ENCODE measurements around the gene NTN1.
A peak's percentile ranks its signal among the peaks of the same experiment; 100 is the strongest.

Gene NTN1

DNA sequence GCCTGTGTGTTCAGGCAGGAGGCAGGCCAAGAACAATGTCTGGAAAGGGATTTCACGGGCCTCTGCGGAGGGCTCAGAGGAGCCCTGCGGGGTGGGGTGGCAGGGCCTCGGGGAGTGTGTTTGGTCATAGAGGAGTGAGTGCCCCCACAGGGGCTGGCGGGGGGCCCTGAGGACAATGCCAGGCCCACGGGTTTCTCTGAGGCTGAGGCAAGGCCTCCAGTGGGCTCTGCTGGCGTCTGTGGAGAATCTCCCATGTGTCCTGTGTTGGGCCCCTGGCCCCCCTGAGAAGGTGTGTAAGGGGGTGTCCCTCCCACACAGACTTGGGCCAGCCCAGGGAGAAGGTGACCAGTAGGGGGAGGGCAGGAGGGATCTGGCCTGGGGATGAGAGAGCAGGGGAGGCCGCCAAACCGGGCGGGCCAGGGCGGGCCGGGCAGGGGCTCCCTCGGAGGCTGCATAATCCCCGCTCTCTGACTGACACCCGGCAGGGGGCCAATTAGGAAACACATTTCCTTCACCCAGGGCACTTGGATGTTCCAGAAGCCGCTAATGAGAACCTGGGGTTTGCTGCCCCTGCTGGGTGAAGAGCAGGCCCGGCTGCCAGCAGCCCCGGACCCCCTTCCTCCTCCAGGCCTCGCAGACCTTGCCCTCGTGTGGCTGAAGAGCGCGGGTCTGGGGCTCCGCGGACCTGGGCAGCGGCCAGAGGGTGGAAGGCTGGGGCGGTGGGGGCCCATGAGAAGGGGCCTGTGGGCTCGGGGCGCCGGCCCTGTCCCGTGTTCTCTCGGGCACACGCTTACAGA, 204.2 kb downstream of the NTN1 start:
- Histone ChIP-seq H3K27me3 (peaks cover 0 to 5% (median 0%) of the 10 kb centered on the region in 11 experiments; a peak in 3 of 22 replicates), H3K4me1 (peaks cover 0 to 15% (median 7%) of the 10 kb centered on the region in 10 experiments; a peak in 11 of 20 replicates), H3K4me3 (no peak overlapping the region), H3K9ac (no peak overlapping the region), H3K27ac (no peak overlapping the region), H3K36me3 (no peaks in the 10 kb centered on the region), H3K9me3 (replicated peaks in 1 of 11) (no peaks in the 10 kb centered on the region), H3K4me2 (no peak overlapping the region), H4K20me1 (peaks cover 0 to 8% (median 0%) of the 10 kb centered on the region in 11 experiments; a peak in 4 of 22 replicates)
- TF ChIP-seq Cebpa-rat (IDR thresholded peaks at IDR 0.05) = no peak

GRCh38 chr17:9226130-9226793, 205.0 kb downstream of the NTN1 start:
- no peak for TF ChIP-seq Cebpa-rat (IDR thresholded peaks at IDR 0.05)
- peaks cover 0 to 15% (median 7%) of the 10 kb centered on the region in 10 experiments; a peak in 11 of 20 replicates for H3K4me1 ChIP-seq
- H3K27ac ChIP-seq = no peak overlapping the region
- no peak overlapping the region for H3K9ac ChIP-seq
- peaks cover 0 to 12% (median 5%) of the 10 kb centered on the region in 11 experiments; a peak in 15 of 22 replicates for H3K27me3 ChIP-seq
- H3K4me2 ChIP-seq = peak overlapping the region in 5 of 11 experiments; percentile 37 to 54 (median 46); a peak in 9 of 22 replicates
- H4K20me1 ChIP-seq = peaks cover 0 to 15% (median 0%) of the 10 kb centered on the region in 11 experiments; a peak in 6 of 22 replicates
- H3K9me3 ChIP-seq (replicated peaks in 1 of 11) = no peaks in the 10 kb centered on the region
- H3K36me3 ChIP-seq = no peaks in the 10 kb centered on the region
- no peak overlapping the region for H3K4me3 ChIP-seq

DNA sequence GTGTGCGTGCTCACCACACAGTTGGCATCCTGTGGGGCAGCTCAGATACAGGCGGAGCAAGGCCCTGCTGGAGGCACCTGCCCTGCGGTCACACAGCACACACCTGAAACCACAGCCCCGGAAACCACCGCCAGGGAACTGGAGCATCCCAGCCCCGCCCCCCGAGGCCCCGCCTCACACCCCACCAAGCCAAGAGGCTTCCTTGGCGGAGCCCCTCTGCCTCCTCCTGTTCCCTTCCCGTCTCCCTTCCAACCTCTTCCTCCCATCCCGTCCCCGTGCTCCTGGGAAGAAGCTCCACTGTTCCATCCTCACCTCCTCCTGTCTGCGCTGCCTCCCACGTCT, 205.5 kb downstream of the NTN1 start:
- TF ChIP-seq Cebpa-rat (IDR thresholded peaks at IDR 0.05) = no peak
- Histone ChIP-seq H3K4me3 (no peak overlapping the region), H3K4me1 (peaks cover 0 to 15% (median 7%) of the 10 kb centered on the region in 10 experiments; a peak in 11 of 20 replicates), H3K9me3 (replicated peaks in 1 of 11) (no peaks in the 10 kb centered on the region), H3K9ac (no peak overlapping the region), H3K4me2 (peak overlapping the region in 6 of 11 experiments; percentile 11 to 54 (median 42); a peak in 10 of 22 replicates), H3K36me3 (no peaks in the 10 kb centered on the region), H4K20me1 (peaks cover 0 to 18% (median under 1%) of the 10 kb centered on the region in 11 experiments; a peak in 9 of 22 replicates), H3K27ac (no peak overlapping the region), H3K27me3 (peaks cover 3 to 17% (median 10%) of the 10 kb centered on the region in 11 experiments; a peak in 20 of 22 replicates)

DNA sequence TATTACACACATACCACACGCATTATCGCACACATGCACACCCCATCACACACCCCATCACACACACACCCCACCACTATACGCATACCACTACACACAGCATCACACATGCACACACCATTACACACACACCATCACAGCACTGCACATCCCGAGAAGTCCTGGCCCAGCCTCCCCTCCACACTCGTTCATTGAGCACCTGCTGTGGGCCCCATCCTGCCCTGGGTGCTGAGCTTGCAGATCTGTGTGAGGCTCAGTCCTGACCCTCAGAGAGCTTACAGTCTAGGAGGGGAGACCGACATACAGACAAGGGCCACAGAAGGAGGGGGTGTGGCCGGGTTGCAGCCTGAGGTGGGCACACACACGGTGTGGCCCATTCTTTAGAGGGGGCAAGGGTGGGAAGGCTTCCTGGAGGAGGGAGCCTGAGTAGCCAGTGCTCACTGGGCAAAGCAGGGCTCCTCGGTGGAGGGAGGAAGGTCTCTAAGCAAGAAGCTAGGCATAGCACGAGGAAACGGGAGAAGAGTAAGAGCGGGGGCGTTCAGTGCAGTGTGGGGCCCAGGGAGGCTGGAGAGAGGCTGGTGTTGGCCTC, 206.6 kb downstream of the NTN1 start:
- Histone ChIP-seq H3K4me3 (no peak overlapping the region), H3K27me3 (peaks cover 15 to 29% (median 21%) of the 10 kb centered on the region in 11 experiments), H3K27ac (no peak overlapping the region), H3K9ac (no peak overlapping the region), H3K4me1 (peaks cover 0 to 15% (median 7%) of the 10 kb centered on the region in 10 experiments; a peak in 11 of 20 replicates), H3K36me3 (no peaks in the 10 kb centered on the region), H4K20me1 (peaks cover 0 to 30% (median 12%) of the 10 kb centered on the region in 11 experiments; a peak in 13 of 22 replicates), H3K4me2 (no peak overlapping the region), H3K9me3 (replicated peaks in 1 of 11) (no peaks in the 10 kb centered on the region)
- no peak for TF ChIP-seq Cebpa-rat (IDR thresholded peaks at IDR 0.05)

DNA sequence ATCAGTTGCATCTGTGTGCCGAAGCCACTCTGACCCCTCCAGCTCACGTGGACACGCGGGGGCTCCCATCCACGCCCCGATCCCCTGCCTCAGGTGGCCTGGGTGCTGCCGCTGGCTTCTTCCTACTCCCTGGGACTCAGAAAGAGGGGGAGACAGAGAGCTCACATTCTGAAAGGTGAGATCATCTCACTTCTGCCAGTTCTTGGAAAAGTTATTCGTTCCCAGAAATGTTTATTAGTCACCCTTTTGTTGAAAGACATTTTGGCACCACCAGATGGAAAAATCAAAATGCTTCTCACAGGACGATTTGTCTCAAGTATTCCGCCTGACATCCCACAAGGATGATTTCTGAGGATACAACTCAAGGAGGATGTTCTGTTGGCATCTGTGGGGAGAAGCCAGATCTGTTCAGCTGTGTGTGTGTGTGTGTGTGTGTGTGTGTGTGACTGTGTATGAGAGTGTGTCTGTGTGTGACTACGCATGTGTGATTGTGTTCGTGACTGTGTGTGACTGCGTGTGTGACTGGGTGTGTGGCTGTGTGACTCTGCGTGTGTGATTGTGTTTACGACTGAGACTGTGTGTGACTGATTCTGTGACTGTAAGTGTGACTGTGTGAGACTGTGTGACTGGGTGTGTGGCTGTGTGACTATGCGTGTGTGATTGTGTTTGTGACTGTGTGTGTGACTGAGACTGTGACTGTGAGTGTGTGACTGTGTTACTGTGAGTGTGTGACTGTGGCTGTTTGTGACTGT, 207.3 kb downstream of the NTN1 start:
- peaks cover 22 to 35% (median 28%) of the 10 kb centered on the region in 11 experiments for H3K27me3 ChIP-seq
- TF ChIP-seq Cebpa-rat (IDR thresholded peaks at IDR 0.05) = no peak
- H4K20me1 ChIP-seq = peaks cover 0 to 36% (median 17%) of the 10 kb centered on the region in 11 experiments; a peak in 13 of 22 replicates
- no peaks in the 10 kb centered on the region for H3K36me3 ChIP-seq
- H3K4me1 ChIP-seq = peaks cover 0 to 10% (median 7%) of the 10 kb centered on the region in 10 experiments; a peak in 11 of 20 replicates
- H3K27ac ChIP-seq = no peak overlapping the region
- no peaks in the 10 kb centered on the region for H3K9me3 ChIP-seq (replicated peaks in 1 of 11)
- H3K4me2 ChIP-seq = no peak overlapping the region
- H3K9ac ChIP-seq = no peak overlapping the region
- H3K4me3 ChIP-seq = no peak overlapping the region

DNA sequence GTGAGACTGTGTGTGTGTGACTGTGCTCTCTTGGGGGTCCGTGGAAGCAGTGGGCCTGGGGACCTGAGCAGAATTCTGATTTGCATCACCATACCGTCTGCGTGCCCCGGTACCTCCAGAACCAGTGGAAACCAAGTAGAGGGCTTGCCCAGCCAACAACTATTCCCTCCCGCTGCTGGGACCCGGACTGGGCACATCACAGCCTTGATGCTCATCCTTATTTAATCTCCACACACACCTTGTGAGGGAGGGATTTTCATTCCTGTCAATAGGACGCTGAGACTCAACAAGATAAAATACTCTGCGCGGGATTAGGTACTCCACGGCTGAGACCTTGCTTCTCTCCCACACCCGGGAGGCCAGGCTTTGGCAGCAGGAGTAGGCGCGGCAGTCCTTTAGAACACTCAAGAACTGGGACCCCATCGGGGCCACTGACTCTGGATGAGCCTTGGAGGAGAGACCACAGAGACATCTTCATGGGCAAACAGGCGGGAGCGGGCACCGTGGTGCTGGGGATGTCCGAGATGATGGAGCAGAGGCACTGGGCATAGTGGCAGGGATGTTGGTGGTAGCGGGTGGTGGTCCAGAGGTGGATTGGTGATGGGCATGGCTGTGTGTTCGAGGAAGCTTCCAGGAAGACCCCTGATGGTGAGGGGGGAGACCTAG, 208.0 kb downstream of the NTN1 start:
- H3K4me3 ChIP-seq = no peak overlapping the region
- H3K27me3 ChIP-seq = peaks cover 29 to 42% (median 35%) of the 10 kb centered on the region in 11 experiments
- H3K4me2 ChIP-seq = no peak overlapping the region
- peaks cover 0 to 43% (median 20%) of the 10 kb centered on the region in 11 experiments; a peak in 13 of 22 replicates for H4K20me1 ChIP-seq
- no peak for TF ChIP-seq Cebpa-rat (IDR thresholded peaks at IDR 0.05)
- no peaks in the 10 kb centered on the region for H3K36me3 ChIP-seq
- H3K9ac ChIP-seq = no peak overlapping the region
- H3K4me1 ChIP-seq = peaks cover 0 to 9% (median 7%) of the 10 kb centered on the region in 10 experiments; a peak in 11 of 20 replicates
- H3K9me3 ChIP-seq (replicated peaks in 1 of 11) = no peaks in the 10 kb centered on the region
- no peak overlapping the region for H3K27ac ChIP-seq

DNA sequence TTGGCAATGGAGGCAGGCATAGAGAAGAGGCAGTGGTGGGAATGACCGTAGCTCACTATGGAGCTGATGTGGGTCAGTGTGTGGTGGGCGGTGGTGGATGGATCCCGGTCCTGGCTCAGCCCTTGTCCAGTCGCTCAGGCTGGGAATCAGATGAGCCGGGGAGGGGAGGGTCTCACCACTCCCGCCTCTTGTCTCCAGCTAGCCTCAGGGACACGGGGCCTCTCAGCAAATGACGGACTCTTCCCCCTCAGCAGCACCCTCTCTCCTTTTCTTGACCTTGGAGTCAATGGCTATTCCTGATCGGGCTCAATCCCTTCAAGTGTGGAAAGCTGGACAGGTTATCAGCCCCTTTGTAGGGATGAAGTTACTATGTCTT, 208.5 kb downstream of the NTN1 start:
- Histone ChIP-seq H3K27me3 (peaks cover 32 to 48% (median 40%) of the 10 kb centered on the region in 11 experiments), H3K9ac (no peak overlapping the region), H3K4me3 (no peak overlapping the region), H3K4me1 (peaks cover 0 to 9% (median 7%) of the 10 kb centered on the region in 10 experiments; a peak in 11 of 20 replicates), H3K36me3 (no peaks in the 10 kb centered on the region), H3K4me2 (no peak overlapping the region), H3K27ac (no peak overlapping the region), H3K9me3 (replicated peaks in 1 of 11) (no peaks in the 10 kb centered on the region), H4K20me1 (peaks cover 0 to 49% (median 23%) of the 10 kb centered on the region in 11 experiments; a peak in 13 of 22 replicates)
- no peak for TF ChIP-seq Cebpa-rat (IDR thresholded peaks at IDR 0.05)

- Histone ChIP-seq H3K4me1 (peaks cover 0 to 9% (median 7%) of the 10 kb centered on the region in 10 experiments; a peak in 11 of 20 replicates), H3K4me2 (no peak overlapping the region), H3K9ac (no peak overlapping the region), H3K9me3 (replicated peaks in 1 of 11) (no peaks in the 10 kb centered on the region), H3K27ac (no peak overlapping the region), H4K20me1 (peaks cover 0 to 54% (median 24%) of the 10 kb centered on the region in 11 experiments; a peak in 13 of 22 replicates), H3K36me3 (no peaks in the 10 kb centered on the region), H3K4me3 (no peak overlapping the region), H3K27me3 (peaks cover 32 to 53% (median 45%) of the 10 kb centered on the region in 11 experiments)
- TF ChIP-seq Cebpa-rat (IDR thresholded peaks at IDR 0.05) = no peak
Measured at GRCh38 chr17:9230346-9230745, 209.0 kb downstream of the NTN1 start.
